NCI-H128 (cell line): Measurements from ENCODE around the gene MYO1H.

ENCODE experiments used
- DNase-seq: peaks from one replicate; lab custom pipeline; 2025; ENCODE audit not compliant: unreplicated experiment; lab: John Stamatoyannopoulos, UW

Gene MYO1H

DNA sequence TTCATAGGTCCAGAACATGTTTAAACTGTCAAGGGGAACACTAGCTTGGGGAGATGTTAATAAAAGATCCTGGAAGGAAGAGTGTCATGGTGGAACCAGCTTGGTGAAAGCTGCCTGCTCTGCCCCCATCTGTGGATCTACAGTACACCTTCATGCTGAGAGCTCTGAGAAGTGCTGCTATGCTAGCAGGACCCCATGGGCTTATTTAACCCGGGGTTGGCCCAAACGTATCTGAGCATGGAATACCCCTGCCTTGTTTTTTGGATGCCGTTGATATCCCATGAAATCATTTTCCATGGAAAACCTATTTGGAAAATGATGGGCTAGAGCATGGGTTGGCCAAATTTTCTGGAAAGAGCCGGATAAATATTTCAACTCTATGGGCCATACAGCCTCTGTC lies 144.0 kb downstream of the MYO1H start:
- DNase-seq: no peak

DNA sequence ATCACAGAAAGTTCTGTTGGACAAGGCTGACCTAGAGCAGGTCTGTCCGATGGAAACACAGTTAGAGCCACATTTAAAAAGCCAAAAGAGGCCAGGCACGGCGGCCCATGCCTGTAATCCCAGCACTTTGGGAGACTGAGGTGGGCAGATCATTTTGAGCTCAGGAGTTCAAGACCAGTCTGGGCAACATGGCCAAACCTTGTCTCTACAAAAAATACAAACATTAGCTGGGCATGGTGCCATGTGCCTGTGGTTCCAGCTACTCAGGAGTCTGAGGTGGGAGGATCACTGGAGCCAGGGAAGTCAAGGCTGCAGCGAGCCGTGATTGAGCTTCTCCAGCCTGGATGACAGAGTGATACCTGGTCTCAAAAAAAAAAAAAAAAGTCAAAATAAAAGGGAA lies 144.7 kb downstream of the MYO1H start:
- no peak for DNase-seq

DNA sequence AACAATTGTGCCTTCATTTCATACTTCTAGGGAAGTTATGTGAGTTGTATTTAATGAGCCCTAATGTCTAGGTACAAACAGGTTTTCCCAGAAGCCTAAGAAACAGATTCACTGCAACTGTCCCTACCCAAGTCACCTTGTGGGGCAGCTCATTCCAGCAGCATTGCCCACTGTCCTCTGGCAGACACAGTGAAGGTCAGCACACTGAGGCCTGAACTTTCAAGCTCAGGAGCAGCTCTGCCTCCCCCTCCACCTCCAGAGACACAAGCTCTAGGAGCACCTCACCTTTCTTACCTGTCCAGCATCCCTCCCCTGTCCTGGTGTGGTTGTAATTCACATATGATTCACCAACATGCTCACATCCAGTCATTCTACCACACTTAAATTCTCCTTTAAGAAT lies 145.4 kb downstream of the MYO1H start:
- no peak for DNase-seq

DNA sequence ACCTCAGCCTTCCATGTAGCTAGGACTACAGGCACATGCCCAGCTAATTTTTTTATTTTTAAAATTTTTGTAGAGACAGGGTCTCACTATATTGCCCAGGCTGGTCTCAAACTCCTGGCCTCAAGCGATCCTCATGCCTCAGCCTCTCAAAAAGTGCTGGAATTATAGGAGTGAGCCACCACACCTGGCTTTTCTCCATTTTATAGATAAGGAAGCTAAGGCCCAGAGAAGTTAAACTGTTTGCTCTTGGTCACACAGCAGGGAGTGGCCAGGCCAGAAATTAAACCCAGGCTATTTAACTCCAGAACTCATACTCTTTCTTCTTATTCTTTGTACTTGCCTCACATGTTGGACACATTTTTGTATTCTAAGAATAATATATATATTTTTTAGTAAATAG lies 146.2 kb downstream of the MYO1H start:
- DNase-seq: no peak

DNA sequence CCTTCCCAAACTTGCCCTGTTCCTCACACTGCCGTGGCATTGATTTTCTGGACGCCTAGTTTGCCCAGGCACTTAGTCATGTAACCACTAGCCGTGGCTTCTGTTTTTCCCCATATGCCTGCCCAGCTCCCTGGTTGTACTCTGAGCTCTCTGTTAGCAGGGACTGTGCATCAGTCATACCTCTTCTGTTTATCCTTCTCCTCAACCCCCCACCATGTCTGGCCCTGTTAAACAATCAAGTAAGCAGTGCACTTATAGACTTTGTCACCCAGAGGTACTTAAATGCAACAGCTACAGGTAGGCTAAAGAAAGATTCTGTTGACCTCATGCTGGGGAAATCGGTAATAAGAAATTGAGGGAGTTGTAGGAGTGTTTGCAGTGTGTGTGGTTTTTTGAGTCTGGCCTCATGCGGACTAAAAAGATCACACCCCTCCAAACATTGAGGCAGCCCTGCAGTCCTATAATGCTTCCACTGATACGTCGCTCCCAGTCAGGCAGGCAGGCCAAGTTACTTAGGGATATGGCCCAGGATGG lies 146.7 kb downstream of the MYO1H start:
- no peak for DNase-seq

DNA sequence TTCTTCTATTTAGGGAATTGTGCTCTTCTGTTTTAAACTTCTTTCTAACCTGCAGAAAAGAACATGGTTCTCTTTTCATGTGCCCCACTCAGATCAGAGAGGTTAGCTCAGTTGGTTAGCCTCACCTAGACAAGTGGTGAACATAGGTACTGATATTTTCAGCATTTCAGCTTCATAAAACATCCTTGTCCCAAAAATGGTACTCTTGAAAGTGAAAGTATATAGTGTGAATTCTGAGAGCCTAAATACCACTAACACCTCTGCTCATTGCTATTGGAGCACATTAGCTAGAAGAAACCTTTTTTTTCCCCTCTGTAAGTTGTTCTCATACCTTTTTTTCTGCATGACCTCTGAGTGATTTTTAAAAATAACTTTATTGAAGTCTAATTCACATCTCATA lies 147.3 kb downstream of the MYO1H start:
- no peak for DNase-seq

DNA sequence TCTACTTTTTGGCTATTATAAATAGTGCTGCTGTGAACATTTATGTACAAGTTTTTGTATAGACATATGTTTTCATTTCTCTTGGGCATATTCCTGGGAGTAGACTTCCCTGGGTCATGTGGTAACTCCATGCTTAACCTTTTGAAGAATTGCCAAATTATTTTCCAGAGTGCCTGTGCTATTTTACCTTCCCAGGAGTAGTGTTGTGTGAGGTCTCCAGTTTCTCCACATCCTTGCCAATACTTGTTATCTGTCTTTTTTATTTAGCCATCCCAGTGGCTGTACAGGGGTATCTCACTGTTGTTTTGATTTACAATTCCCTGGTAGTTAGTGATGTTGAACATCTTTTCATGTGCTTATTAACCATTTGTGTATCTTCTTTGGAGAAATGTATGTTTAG lies 148.6 kb downstream of the MYO1H start:
- no peak for DNase-seq

DNA sequence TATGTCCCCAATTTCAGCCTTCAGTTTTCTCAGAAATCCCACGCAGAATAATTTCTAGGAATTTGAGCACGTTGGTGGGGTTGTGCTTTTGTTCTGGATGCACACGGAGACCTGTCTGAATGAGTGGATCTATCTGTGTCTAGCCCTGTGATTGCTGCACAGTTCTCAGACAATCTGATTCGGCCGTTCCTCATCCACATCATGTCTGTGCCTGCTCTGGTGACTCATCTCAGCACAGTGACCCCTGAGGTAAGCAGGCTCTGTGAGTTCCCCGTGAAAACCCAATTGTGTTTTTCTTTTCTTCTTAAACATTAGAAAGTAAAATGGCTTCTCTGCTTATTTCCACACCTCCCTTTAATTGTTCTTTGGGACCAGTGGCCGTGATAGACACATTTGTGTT lies 150.0 kb downstream of the MYO1H start:
- DNase-seq: no peak
